K562 (cell line): ENCODE measurements around the gene TNFAIP8L1. TPM values are rescaled to one million over a fixed set of nuclear protein-coding genes. Genes with fewer than 3 reads are reported as not detected.

ENCODE experiments used
- ATAC-seq: fragments of 200-7000 bp; cut with Tn5 transposase; 3 replicates; pipeline ENCODE4 v1.9.1; 2020; ENCODE audit warnings: moderate library complexity
- BruUV-seq: library from RNA; stranded (reverse); fragments of 400-500 nt; replicated peaks from 2 replicates; lab custom pipeline; 2021; lab: Mats Ljungman, UMichigan
- CTCF ChIA-PET: fragments of 300-600 bp; formaldehyde crosslinking; extraction: SDS; loops from one replicate; lab custom pipeline; 2021; ENCODE audit warnings: low intra/inter-chr PET ratio; lab: Yijun Ruan, JAX
- POLR2A ChIA-PET: fragments of 300-600, 350-650 bp; sonication (Branson Sonifier 250); formaldehyde crosslinking; extraction: SDS; loops from one replicate; lab custom pipeline; 2021; ENCODE audit warnings: antibody characterized with exemption, inconsistent platforms; lab: Yijun Ruan, JAX
- DNase-seq, 4 experiments: peaks; one replicate each; pipeline versions ENCODE4 v3.0.0 to v3.0.0-alpha.2; 2011 to 2018; ENCODE audit warnings: low spot score in 3 of 4, mixed read lengths in 3 of 4; ENCODE audit errors: extremely low read depth in 1 of 4
- FAIRE-seq: peaks from 2 replicates; lab custom pipeline; 2011; peaks lifted over from hg19 to GRCh38; lab: Jason Lieb, UNC
- H2AFZ ChIP-seq: 2 replicates; pipeline ENCODE4 v1.6.0; 2011; ENCODE audit warnings: low read depth, low read length, control low read depth, inconsistent platforms
- H3K27ac ChIP-seq: fragments of 200-600 bp; 3 replicates; pipeline ENCODE4 v1.8.0; 2011; ENCODE audit warnings: low read depth, mild to moderate bottlenecking, control low read depth, inconsistent platforms, low read length, moderate library complexity, mixed read lengths; ENCODE audit errors: extremely low read depth
- H3K27me3 ChIP-seq, 2 experiments: fragments of 300-600 bp in 1 of 2; 2 replicates in 1 of 2; 3 replicates in 1 of 2; pipeline versions ENCODE4 v1.6.0 to v1.8.0; 2011; ENCODE audit warnings: inconsistent platforms in 2 of 2, low read length in 2 of 2, mild to moderate bottlenecking in 1 of 2, mixed read lengths in 1 of 2, moderate library complexity in 1 of 2; ENCODE audit not compliant: control insufficient read depth in 2 of 2, insufficient read depth in 2 of 2
- H3K36me3 ChIP-seq: fragments of 300-600 bp; 3 replicates; pipeline ENCODE4 v1.8.0; 2011; ENCODE audit warnings: mild to moderate bottlenecking, low read length, inconsistent platforms; ENCODE audit not compliant: control insufficient read depth, insufficient read depth
- H3K4me1 ChIP-seq, 2 experiments: fragments of 200-600 bp in 1 of 2; replicated peaks in 1 of 2; 2 replicates in 1 of 2; 3 replicates in 1 of 2; pipeline versions ENCODE4 v1.5.1 to v1.8.0; 2011; ENCODE audit warnings: inconsistent platforms in 2 of 2, low read length in 2 of 2, mild to moderate bottlenecking in 1 of 2, mixed read lengths in 1 of 2, moderate library complexity in 1 of 2; ENCODE audit not compliant: control insufficient read depth in 2 of 2, insufficient read depth in 2 of 2
- H3K4me2 ChIP-seq: 2 replicates; pipeline ENCODE4 v1.6.1; 2011; ENCODE audit warnings: low read length, control low read depth, inconsistent platforms, mixed read lengths; ENCODE audit not compliant: insufficient read depth
- H3K4me3 ChIP-seq: fragments of 200-600 bp; sonication (generic), shearing (Covaris generic); 2 replicates; pipeline ENCODE4 v1.5.1; 2016; ENCODE audit warnings: control low read depth, inconsistent platforms
- H3K79me2 ChIP-seq: fragments of 200-600 bp; 3 replicates; pipeline ENCODE4 v1.8.0; 2011; ENCODE audit warnings: low read length, inconsistent platforms; ENCODE audit not compliant: control insufficient read depth, insufficient read depth
- H3K9ac ChIP-seq, 2 experiments: 2 replicates each; pipeline versions ENCODE4 v1.6.0 to v1.6.1; 2011; ENCODE audit warnings: low read depth in 2 of 2, low read length in 2 of 2, control low read depth in 1 of 2, inconsistent platforms in 1 of 2, mild to moderate bottlenecking in 1 of 2, mixed read lengths in 1 of 2; ENCODE audit not compliant: insufficient read depth in 1 of 2
- H3K9me1 ChIP-seq: one replicate; pipeline ENCODE4 v1.6.0; 2011; ENCODE audit warnings: inconsistent platforms, mild to moderate bottlenecking, low read length, moderate library complexity; ENCODE audit not compliant: control insufficient read depth, insufficient read depth
- H3K9me3 ChIP-seq: replicated peaks from 2 replicates; pipeline ENCODE4 v1.5.1; 2011; ENCODE audit warnings: low read depth, low read length, inconsistent platforms; ENCODE audit not compliant: control insufficient read depth, insufficient read depth
- H4K20me1 ChIP-seq: replicated peaks from 2 replicates; pipeline ENCODE4 v1.6.1; 2011; ENCODE audit warnings: low read length, inconsistent platforms, mixed read lengths; ENCODE audit not compliant: control insufficient read depth, insufficient read depth
- KDM1A ChIP-seq, 2 experiments: fragments of 450-650 bp; IDR thresholded peaks; 2 replicates each; pipeline ENCODE4 v1.6.1; 2016; ENCODE audit warnings: mild to moderate bottlenecking in 2 of 2
- YY1 ChIP-seq, 3 experiments: IDR thresholded peaks; 2 replicates each; pipeline ENCODE4 v1.6.1; 2011; ENCODE audit warnings: low read length in 2 of 3, mild to moderate bottlenecking in 2 of 3, moderate library complexity in 2 of 3, borderline replicate concordance in 1 of 3, control low read depth in 1 of 3, low read depth in 1 of 3; ENCODE audit not compliant: insufficient read depth in 3 of 3, insufficient replicate concordance in 2 of 3, control insufficient read depth in 1 of 3, insufficient read length in 1 of 3; ENCODE audit errors: extremely low read depth in 1 of 3
- ZNF121 ChIP-seq: sonication (generic); formaldehyde crosslinking; conservative IDR thresholded peaks from 2 replicates; pipeline ENCODE4 v1.8.0; 2022; ENCODE audit warnings: missing genetic modification reagents
- WGBS: fragments of 100-300 bp; shearing (Covaris generic); methylation state at CpG from one replicate; pipeline ENCODE4 v1.1.6; 2016; ENCODE audit warnings: low coverage, mixed read lengths; ENCODE audit not compliant: insufficient coverage; ENCODE audit errors: missing lambda C conversion rate; 5-methylcytosine and 5-hydroxymethylcytosine counted together
- in situ Hi-C: fragments of 300-500 bp; cut with MboI; formaldehyde crosslinking; loops from 4 replicates; pipeline ENCODE4 v1.15.0; 2018; ENCODE audit warnings: inconsistent platforms, mixed read lengths
- intact Hi-C: fragments of 100-400 bp; cut with micrococcal nuclease; formaldehyde crosslinking; loops from 2 replicates; pipeline ENCODE4 v1.14.2; 2022
- polyA plus RNA-seq, 8 experiments: library from polyadenylated mRNA; depleted of rRNA in 4 of 8; stranded (reverse) in 5 of 8; unstranded in 3 of 8; fragments of >200 nt; fragmentation: Nextera tagmentation in 2 of 8; fragmentation: Illumina TruSeq in 1 of 8; extraction: Ambion mirVana in 2 of 8; extraction: Trizol in 1 of 8; gene quantifications; 2 replicates each; pipeline versions ENCODE4 v1.2.1 to v1.2.3, GENCODE V29; 2011 to 2014; ENCODE audit warnings: inconsistent platforms in 1 of 8, missing spikeins in 1 of 8
- total RNA-seq, 7 experiments: library from RNA; depleted of rRNA in 6 of 7; stranded (reverse); fragments of >200 nt in 6 of 7; fragmentation: Illumina TruSeq in 2 of 7; extraction: Trizol in 2 of 7; gene quantifications; 2 replicates each; pipeline versions ENCODE4 v1.2.1 to v1.2.3, GENCODE V29; 2011 to 2021; ENCODE audit warnings: low replicate concordance in 1 of 7
- TF ChIP-seq, protein P1 (sequence below), 2 experiments: fragments of 450-650 bp; formaldehyde crosslinking in 1 of 2; IDR thresholded peaks; 2 replicates each; pipeline versions ENCODE4 v1.4.0 to v1.6.1; 2014 to 2020; ENCODE audit warnings: mild to moderate bottlenecking in 2 of 2, borderline replicate concordance in 1 of 2, low read depth in 1 of 2
- TF ChIP-seq, protein P2 (sequence below): fragments of 250-450 bp; sonication (Bioruptor Pico); IDR thresholded peaks from 2 replicates; pipeline ENCODE4 v1.4.0; 2020; ENCODE audit warnings: borderline replicate concordance
- TF ChIP-seq, protein P3 (sequence below), 2 experiments: IDR thresholded peaks; 2 replicates each; pipeline ENCODE4 v1.6.1; 2012; ENCODE audit warnings: improper control_type of control experiment in 2 of 2, low read depth in 2 of 2, low read length in 2 of 2, borderline replicate concordance in 1 of 2

TNFAIP8L1 gene
- total and polyA plus RNA-seq, 9 of the 15 experiments (the other 6 are each of a cell fraction or from before 2014, with no cell fraction given) = 0.69 to 9.3 (median 4.9) TPM

DNA sequence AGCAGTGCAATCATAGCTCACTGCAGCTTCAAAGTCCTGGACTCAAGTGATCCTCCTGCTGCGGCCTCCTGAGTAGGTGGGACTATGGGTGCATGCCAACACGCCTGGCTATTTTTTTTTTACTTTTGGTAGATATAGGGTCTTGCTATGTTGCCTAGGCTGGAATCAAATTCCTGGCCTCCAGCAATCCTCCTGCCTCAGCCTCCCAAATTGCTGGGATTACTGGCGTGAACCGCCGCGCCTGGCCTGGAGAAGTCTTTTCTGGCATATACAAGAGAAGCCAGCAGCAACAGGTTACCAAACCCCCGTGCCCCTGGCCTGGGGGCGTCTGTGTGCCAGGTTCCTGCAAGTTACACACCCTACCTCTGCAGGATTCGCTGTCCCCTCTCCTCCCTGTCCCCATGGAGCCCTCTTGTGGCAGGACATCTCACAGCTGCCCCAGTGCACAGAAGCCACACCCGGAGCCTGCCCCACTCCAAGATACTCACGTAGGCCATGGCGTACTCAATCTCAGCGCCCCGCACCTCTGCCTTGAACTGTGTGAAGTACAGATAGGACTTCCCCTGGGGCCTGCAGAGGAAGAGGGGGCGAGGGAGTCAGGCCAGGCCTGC is 21.0 kb downstream of the TNFAIP8L1 start:
- H3K79me2 ChIP-seq = peaks cover 8% of the 10 kb centered on the region; the same call in 1 of the 3 replicates
- H4K20me1 ChIP-seq = peaks cover 3% of the 10 kb centered on the region; the same call in 1 of the 2 replicates
- WGBS = 65% methylated on average over 14 of the region's 15 CpGs
- H3K9me1 ChIP-seq = peaks cover 3% of the 10 kb centered on the region
- no peaks in the 10 kb centered on the region for H3K27me3 ChIP-seq
- peak; percentile 79 for FAIRE-seq
- no peak overlapping the region for H3K4me3 ChIP-seq
- H3K9ac ChIP-seq = no peak overlapping the region; a peak in 1 of 4 replicates
- peaks cover 81% of the 10 kb centered on the region for H3K36me3 ChIP-seq
- DNase-seq = peak in 3 of 4 experiments; percentile 52 to 77 (median 72)
- peaks cover 1 to 12% of the 10 kb centered on the region in 2 experiments; a peak in 3 of 5 replicates for H3K4me1 ChIP-seq
- BruUV-seq = no TSS peak
- POLR2A ChIA-PET = interaction anchor here (1.0 to 1.7 kb wide), 3 partner anchors 9 to 80 kb away, joined by 3 to 8 read pairs (median 3); no protein-coding TSS in a partner anchor
- H3K27ac ChIP-seq = no peak overlapping the region
- ATAC-seq = peak; percentile 97
- H2AFZ ChIP-seq = no peak overlapping the region
- CTCF ChIA-PET = interaction anchor here (1.1 kb wide), 1 partner anchor 137 kb away, joined by 3 read pairs; no protein-coding TSS in a partner anchor
- intact Hi-C loops = no loop called here
- in situ Hi-C loops = no loop called here
- H3K4me2 ChIP-seq = no peak overlapping the region
- H3K9me3 ChIP-seq = no peaks in the 10 kb centered on the region
- peak in 1 of 3 experiments; percentile 8 for TF ChIP-seq YY1 (IDR thresholded peaks at IDR 0.05; ENCODE audit: borderline replicate concordance in 1 of 3, control insufficient read depth in 1 of 3, extremely low read depth in 1 of 3, insufficient read depth in 3 of 3, insufficient read length in 1 of 3, insufficient replicate concordance in 2 of 3, low read depth in 1 of 3, low read length in 2 of 3)
- TF ChIP-seq ZNF121 = peak; percentile 54
- TF ChIP-seq, protein P1, sequence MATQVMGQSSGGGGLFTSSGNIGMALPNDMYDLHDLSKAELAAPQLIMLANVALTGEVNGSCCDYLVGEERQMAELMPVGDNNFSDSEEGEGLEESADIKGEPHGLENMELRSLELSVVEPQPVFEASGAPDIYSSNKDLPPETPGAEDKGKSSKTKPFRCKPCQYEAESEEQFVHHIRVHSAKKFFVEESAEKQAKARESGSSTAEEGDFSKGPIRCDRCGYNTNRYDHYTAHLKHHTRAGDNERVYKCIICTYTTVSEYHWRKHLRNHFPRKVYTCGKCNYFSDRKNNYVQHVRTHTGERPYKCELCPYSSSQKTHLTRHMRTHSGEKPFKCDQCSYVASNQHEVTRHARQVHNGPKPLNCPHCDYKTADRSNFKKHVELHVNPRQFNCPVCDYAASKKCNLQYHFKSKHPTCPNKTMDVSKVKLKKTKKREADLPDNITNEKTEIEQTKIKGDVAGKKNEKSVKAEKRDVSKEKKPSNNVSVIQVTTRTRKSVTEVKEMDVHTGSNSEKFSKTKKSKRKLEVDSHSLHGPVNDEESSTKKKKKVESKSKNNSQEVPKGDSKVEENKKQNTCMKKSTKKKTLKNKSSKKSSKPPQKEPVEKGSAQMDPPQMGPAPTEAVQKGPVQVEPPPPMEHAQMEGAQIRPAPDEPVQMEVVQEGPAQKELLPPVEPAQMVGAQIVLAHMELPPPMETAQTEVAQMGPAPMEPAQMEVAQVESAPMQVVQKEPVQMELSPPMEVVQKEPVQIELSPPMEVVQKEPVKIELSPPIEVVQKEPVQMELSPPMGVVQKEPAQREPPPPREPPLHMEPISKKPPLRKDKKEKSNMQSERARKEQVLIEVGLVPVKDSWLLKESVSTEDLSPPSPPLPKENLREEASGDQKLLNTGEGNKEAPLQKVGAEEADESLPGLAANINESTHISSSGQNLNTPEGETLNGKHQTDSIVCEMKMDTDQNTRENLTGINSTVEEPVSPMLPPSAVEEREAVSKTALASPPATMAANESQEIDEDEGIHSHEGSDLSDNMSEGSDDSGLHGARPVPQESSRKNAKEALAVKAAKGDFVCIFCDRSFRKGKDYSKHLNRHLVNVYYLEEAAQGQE (IDR thresholded peaks at IDR 0.05; ENCODE audit: borderline replicate concordance) = peak; percentile 33
- TF ChIP-seq, protein P1 (CRISPR knock-in tag; IDR thresholded peaks at IDR 0.05; ENCODE audit: low read depth) = no peak
- TF ChIP-seq, protein P2, sequence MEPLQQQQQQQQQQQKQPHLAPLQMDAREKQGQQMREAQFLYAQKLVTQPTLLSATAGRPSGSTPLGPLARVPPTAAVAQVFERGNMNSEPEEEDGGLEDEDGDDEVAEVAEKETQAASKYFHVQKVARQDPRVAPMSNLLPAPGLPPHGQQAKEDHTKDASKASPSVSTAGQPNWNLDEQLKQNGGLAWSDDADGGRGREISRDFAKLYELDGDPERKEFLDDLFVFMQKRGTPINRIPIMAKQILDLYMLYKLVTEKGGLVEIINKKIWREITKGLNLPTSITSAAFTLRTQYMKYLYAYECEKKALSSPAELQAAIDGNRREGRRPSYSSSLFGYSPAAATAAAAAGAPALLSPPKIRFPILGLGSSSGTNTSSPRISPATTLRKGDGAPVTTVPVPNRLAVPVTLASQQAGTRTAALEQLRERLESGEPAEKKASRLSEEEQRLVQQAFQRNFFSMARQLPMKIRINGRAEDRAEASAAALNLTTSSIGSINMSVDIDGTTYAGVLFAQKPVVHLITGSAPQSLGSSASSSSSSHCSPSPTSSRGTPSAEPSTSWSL = no peak
- TF ChIP-seq KDM1A (IDR thresholded peaks at IDR 0.05) = peak; percentile 37 to 48; a peak in 3 of 4 replicates
- TF ChIP-seq, protein P3, sequence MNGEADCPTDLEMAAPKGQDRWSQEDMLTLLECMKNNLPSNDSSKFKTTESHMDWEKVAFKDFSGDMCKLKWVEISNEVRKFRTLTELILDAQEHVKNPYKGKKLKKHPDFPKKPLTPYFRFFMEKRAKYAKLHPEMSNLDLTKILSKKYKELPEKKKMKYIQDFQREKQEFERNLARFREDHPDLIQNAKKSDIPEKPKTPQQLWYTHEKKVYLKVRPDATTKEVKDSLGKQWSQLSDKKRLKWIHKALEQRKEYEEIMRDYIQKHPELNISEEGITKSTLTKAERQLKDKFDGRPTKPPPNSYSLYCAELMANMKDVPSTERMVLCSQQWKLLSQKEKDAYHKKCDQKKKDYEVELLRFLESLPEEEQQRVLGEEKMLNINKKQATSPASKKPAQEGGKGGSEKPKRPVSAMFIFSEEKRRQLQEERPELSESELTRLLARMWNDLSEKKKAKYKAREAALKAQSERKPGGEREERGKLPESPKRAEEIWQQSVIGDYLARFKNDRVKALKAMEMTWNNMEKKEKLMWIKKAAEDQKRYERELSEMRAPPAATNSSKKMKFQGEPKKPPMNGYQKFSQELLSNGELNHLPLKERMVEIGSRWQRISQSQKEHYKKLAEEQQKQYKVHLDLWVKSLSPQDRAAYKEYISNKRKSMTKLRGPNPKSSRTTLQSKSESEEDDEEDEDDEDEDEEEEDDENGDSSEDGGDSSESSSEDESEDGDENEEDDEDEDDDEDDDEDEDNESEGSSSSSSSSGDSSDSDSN (IDR thresholded peaks at IDR 0.05; ENCODE audit: borderline replicate concordance in 1 of 2, low read depth in 2 of 2, low read length in 2 of 2) = 0 out of 4 replicates have a peak, but pooled peaks of 1 of the 2 experiments have one; percentile 51
